ENCODE data around the gene FOXF2. TPM values are rescaled to one million over a fixed set of nuclear protein-coding genes. Genes with fewer than 3 reads are reported as not detected.

The FOXF2 gene
- under 1 TPM in 1 of 2 donors, not detected in 1; 0.11 TPM for total RNA-seq
- 0.43 TPM for polyA plus RNA-seq (2013, experiment 1 of 2)
- polyA plus RNA-seq (2013, experiment 2 of 2) = 0.46 TPM
- long read RNA-seq, experiment 1 = 0 reads
- long read RNA-seq, experiment 2 = 0 reads
- long read RNA-seq, experiment 3 = 0 reads
- long read RNA-seq, experiment 4 = 0 reads

DNA sequence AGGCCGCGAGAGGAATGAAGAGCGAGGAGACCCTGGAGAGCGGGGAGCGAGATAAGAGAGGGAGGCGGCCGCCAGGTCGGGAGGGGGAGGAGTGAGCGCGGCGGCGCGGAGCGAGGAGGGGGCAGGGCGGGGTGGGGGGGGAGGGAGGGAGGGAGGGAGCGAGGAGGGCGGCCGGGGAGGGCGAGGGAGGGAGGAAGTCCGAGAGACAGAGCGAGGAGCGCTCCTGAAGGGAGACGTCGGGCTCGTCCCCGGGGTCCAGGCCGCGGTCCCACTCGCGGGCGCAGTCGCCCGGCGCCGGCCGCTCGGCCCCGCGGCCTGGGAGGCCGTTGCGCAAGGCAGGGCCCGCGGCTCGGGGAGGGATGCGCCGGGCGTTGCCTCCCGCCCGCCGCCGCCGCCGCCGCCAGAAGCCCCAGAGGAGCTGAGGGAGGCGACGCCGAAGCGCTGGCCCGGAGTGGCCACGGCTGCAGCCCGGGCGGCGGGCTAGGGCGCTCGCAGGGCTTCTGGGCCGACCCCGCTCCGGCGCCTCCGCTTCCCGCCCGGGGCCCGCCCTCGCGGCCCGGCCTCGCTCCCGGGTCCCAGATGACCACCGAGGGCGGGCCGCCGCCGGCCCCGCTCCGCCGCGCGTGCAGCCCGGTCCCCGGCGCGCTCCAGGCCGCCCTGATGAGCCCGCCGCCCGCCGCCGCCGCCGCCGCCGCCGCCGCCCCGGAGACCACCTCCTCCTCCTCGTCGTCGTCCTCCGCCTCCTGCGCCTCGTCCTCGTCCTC, at the start of gene FOXF2:
Gene FOXF2 (plus strand): TSS at position 208 of the 764 bp plus-strand sequence. CDS start 372 bp downstream, at position 580.
- no peaks in the 10 kb centered on the region for H3K9me3 Mint-ChIP-seq
- Histone ChIP-seq H3K4me1 (ENCODE audit: control insufficient read depth, insufficient read depth, low read length) (peaks cover 9% of the 10 kb centered on the region), H3K27ac (ENCODE audit: low read depth, low read length) (no peak within 1 kb of the TSS), H3K9ac (ENCODE audit: extremely low read depth, low read length, poor library complexity, severe bottlenecking) (no peak within 1 kb of the TSS), H3K4me3 (ENCODE audit: low read length) (no peak within 1 kb of the TSS), H3K9me3 (ENCODE audit: control insufficient read depth, low read length) (no peaks in the 10 kb centered on the region), H3K27me3 (ENCODE audit: control insufficient read depth, insufficient read depth, low read length, poor library complexity, severe bottlenecking) (peaks cover 94% of the 10 kb centered on the region), H3K36me3 (ENCODE audit: control insufficient read depth, insufficient read depth, low read length) (no peaks in the 10 kb centered on the region)
- H3K4me3 Mint-ChIP-seq = peak within 1 kb of the TSS; percentile 48
- no peaks in the 10 kb centered on the region for H3K36me3 Mint-ChIP-seq (ENCODE audit: low read depth)
- H3K4me1 Mint-ChIP-seq = peaks cover 22% of the 10 kb centered on the region
- WGBS, 2 experiments (ENCODE audit: insufficient coverage in 1 of 2, insufficient read length in 1 of 2) = 0% methylated on average over 7 to 97 of the region's 112 CpGs
- TF ChIP-seq, protein P1, sequence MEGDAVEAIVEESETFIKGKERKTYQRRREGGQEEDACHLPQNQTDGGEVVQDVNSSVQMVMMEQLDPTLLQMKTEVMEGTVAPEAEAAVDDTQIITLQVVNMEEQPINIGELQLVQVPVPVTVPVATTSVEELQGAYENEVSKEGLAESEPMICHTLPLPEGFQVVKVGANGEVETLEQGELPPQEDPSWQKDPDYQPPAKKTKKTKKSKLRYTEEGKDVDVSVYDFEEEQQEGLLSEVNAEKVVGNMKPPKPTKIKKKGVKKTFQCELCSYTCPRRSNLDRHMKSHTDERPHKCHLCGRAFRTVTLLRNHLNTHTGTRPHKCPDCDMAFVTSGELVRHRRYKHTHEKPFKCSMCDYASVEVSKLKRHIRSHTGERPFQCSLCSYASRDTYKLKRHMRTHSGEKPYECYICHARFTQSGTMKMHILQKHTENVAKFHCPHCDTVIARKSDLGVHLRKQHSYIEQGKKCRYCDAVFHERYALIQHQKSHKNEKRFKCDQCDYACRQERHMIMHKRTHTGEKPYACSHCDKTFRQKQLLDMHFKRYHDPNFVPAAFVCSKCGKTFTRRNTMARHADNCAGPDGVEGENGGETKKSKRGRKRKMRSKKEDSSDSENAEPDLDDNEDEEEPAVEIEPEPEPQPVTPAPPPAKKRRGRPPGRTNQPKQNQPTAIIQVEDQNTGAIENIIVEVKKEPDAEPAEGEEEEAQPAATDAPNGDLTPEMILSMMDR (conservative IDR thresholded peaks at IDR 0.05) = no peak
- H3K27ac Mint-ChIP-seq = no peak within 1 kb of the TSS
- H3K27me3 Mint-ChIP-seq (ENCODE audit: insufficient read depth) = peaks cover 93% of the 10 kb centered on the region
- peak; percentile 79 for DNase-seq

DNA sequence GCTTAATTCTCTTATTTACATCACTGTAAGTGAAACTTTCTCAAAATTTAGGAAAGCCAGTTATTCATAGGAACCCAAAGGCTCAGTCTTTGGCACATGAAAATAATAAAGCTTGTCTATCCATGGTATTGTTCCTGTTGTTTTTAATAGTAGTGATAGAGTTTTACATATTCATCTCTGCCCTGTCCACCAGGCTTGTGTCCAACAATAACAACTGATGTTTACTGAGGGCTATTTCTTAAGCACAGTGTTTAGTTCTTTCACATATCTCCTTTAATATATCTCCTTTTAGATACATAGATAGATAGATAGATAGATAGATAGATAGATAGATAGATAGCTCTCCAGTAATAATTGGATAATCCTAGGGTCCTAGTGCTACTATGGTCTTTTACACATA, 43.3 kb upstream of the FOXF2 start:
- H3K27ac ChIP-seq (ENCODE audit: low read depth, low read length) = no peak overlapping the region
- H3K27me3 ChIP-seq (ENCODE audit: control insufficient read depth, insufficient read depth, low read length, poor library complexity, severe bottlenecking) = no peaks in the 10 kb centered on the region
- H3K4me1 Mint-ChIP-seq = peaks cover 3% of the 10 kb centered on the region
- no peaks in the 10 kb centered on the region for H3K4me1 ChIP-seq (ENCODE audit: control insufficient read depth, insufficient read depth, low read length)
- no peaks in the 10 kb centered on the region for H3K36me3 Mint-ChIP-seq (ENCODE audit: low read depth)
- DNase-seq = no peak
- TF ChIP-seq, protein P1 (conservative IDR thresholded peaks at IDR 0.05) = no peak
- peaks cover 23% of the 10 kb centered on the region for H3K9me3 ChIP-seq (ENCODE audit: control insufficient read depth, low read length)
- H3K36me3 ChIP-seq (ENCODE audit: control insufficient read depth, insufficient read depth, low read length) = no peaks in the 10 kb centered on the region
- H3K4me3 ChIP-seq (ENCODE audit: low read length) = no peak overlapping the region
- peaks cover 26% of the 10 kb centered on the region for H3K9me3 Mint-ChIP-seq
- H3K4me3 Mint-ChIP-seq = no peak overlapping the region
- no peak overlapping the region for H3K9ac ChIP-seq (ENCODE audit: extremely low read depth, low read length, poor library complexity, severe bottlenecking)
- H3K27me3 Mint-ChIP-seq (ENCODE audit: insufficient read depth) = no peaks in the 10 kb centered on the region
- no peak overlapping the region for H3K27ac Mint-ChIP-seq

DNA sequence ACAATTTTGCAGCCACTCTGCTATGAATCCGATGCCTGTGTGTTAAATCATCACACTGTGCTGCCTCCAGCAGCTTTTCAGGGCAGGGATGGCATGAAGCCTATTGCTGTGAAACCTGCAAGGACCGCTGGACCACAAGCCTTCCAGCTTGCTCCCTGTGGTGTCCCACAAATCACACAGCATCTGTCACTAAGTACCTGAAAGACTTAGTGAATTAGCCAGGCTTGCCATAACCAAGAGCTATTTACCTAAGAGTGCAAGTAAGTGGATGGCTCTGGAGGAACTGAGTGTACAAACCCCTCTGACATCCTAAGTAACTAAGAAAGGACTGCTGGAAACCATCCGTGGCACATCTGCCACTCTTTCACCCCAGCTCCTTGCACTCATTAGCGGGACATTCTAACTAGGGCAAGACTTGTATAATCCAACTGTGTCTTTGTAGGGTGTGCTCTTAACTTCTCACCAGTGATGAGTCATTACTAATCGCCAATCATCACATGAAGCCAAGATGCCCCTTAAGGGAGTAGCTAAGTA, 42.8 kb upstream of the FOXF2 start:
- Mint-ChIP-seq H3K27ac (no peak overlapping the region), H3K4me3 (no peak overlapping the region), H3K4me1 (peaks cover 3% of the 10 kb centered on the region), H3K9me3 (peaks cover 31% of the 10 kb centered on the region), H3K27me3 (ENCODE audit: insufficient read depth) (no peaks in the 10 kb centered on the region), H3K36me3 (ENCODE audit: low read depth) (peaks cover 4% of the 10 kb centered on the region)
- peak; percentile 52 for DNase-seq
- Histone ChIP-seq H3K36me3 (ENCODE audit: control insufficient read depth, insufficient read depth, low read length) (no peaks in the 10 kb centered on the region), H3K27ac (ENCODE audit: low read depth, low read length) (no peak overlapping the region), H3K27me3 (ENCODE audit: control insufficient read depth, insufficient read depth, low read length, poor library complexity, severe bottlenecking) (no peaks in the 10 kb centered on the region), H3K4me1 (ENCODE audit: control insufficient read depth, insufficient read depth, low read length) (no peaks in the 10 kb centered on the region), H3K9ac (ENCODE audit: extremely low read depth, low read length, poor library complexity, severe bottlenecking) (no peak overlapping the region), H3K9me3 (ENCODE audit: control insufficient read depth, low read length) (peaks cover 28% of the 10 kb centered on the region), H3K4me3 (ENCODE audit: low read length) (no peak overlapping the region)
- WGBS, 2 experiments (ENCODE audit: insufficient coverage in 1 of 2, insufficient read length in 1 of 2) = 77 to 88% methylated on average over 4 to 5 of the region's 5 CpGs
- TF ChIP-seq, protein P1 (conservative IDR thresholded peaks at IDR 0.05) = no peak
